Cardiac fibroblast (primary cell): ENCODE measurements around the gene MYH6.
"Not testable (repeated sequence)": the region's sequence is repeated elsewhere in the genome, so short reads cannot be mapped to it uniquely, and the experiment has no call there.

ENCODE experiments used
- DNase-seq, 2 donors: peaks; one replicate each; pipeline versions ENCODE4 v3.0.0 to v3.0.0-alpha.2; 2010; ENCODE audit warnings: low read depth in 2 of 2
- H3K4me3 ChIP-seq, 2 donors: replicated peaks in 1 of 2; 1 replicate in 1 of 2; 2 replicates in 1 of 2; pipeline ENCODE4 v1.5.1; 2011; ENCODE audit warnings: low read depth in 2 of 2, low read length in 2 of 2, mild to moderate bottlenecking in 2 of 2, moderate library complexity in 1 of 2
- TF ChIP-seq, protein P1 (sequence below): IDR thresholded peaks from one replicate; pipeline ENCODE4 v1.5.1; 2011; ENCODE audit warnings: low read depth, mild to moderate bottlenecking, low read length, inconsistent platforms

Gene MYH6

GRCh38 chr14:23402296-23403138 is 5.6 kb downstream of the MYH6 start:
- DNase-seq, result no peak
- H3K4me3 ChIP-seq, result no peak overlapping the region
- TF ChIP-seq, protein P1, sequence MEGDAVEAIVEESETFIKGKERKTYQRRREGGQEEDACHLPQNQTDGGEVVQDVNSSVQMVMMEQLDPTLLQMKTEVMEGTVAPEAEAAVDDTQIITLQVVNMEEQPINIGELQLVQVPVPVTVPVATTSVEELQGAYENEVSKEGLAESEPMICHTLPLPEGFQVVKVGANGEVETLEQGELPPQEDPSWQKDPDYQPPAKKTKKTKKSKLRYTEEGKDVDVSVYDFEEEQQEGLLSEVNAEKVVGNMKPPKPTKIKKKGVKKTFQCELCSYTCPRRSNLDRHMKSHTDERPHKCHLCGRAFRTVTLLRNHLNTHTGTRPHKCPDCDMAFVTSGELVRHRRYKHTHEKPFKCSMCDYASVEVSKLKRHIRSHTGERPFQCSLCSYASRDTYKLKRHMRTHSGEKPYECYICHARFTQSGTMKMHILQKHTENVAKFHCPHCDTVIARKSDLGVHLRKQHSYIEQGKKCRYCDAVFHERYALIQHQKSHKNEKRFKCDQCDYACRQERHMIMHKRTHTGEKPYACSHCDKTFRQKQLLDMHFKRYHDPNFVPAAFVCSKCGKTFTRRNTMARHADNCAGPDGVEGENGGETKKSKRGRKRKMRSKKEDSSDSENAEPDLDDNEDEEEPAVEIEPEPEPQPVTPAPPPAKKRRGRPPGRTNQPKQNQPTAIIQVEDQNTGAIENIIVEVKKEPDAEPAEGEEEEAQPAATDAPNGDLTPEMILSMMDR, result no peak

GRCh38 chr14:23401291-23401690 is 6.8 kb downstream of the MYH6 start:
- no peak overlapping the region for H3K4me3 ChIP-seq
- TF ChIP-seq, protein P1, result no peak
- DNase-seq, result no peak

DNA sequence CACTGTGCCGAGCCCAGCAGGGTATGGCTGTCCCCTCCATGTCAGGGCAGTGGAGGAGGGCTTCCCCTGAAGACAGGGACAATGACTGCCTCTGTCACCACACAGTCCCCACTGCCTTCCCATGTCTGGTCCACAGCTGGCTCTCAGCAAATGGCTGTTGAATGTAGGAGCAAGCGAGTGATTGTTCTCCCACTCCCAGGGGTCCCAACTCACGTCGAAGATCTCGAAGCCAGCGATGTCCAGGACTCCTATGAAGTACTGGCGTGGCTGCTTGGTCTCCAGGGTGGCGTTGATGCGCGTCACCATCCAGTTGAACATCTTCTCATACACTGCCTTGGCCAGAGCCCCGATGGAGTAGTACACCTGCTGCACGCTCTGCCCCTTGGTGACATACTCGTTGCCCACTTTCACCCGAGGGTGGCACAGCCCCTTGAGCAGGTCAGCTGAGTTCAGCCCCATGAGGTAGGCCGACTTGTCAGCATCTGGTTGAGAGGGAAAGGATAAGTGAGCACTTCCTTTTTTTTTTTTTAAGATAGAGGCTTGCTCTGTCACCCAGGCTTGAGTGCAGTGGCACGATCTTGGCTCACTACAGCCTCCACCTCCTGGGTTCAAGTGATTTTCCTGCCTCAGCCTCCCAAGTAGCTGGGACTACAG is 7.5 kb downstream of the MYH6 start:
- DNase-seq, H3K4me3 ChIP-seq: not testable (repeated sequence)

- DNase-seq, result no peak
- TF ChIP-seq, protein P1, result no peak
- no peak overlapping the region for H3K4me3 ChIP-seq
Observed at GRCh38 chr14:23399591-23399990, 8.5 kb downstream of the MYH6 start.

GRCh38 chr14:23399136-23399535 is 8.9 kb downstream of the MYH6 start:
- TF ChIP-seq, protein P1, result no peak
- no peak overlapping the region for H3K4me3 ChIP-seq
- DNase-seq, result no peak

- no peak overlapping the region for H3K4me3 ChIP-seq
- no peak for DNase-seq
- TF ChIP-seq, protein P1, result no peak
Observed at GRCh38 chr14:23398348-23398747, 9.7 kb downstream of the MYH6 start.

GRCh38 chr14:23396781-23397407 is 11.2 kb downstream of the MYH6 start:
- no peak for DNase-seq
- TF ChIP-seq, protein P1, result no peak

More at GRCh38 chr14:23396781-23397407, 11.2 kb downstream of the MYH6 start:
- no peak overlapping the region for H3K4me3 ChIP-seq
